ENCODE results near the gene STX5. TPM values are rescaled to one million over a fixed set of nuclear protein-coding genes. Genes with fewer than 3 reads are reported as not detected.

STX5 gene
- total and polyA plus RNA-seq, 9 of the 15 experiments (the other 6 are each of a cell fraction or from before 2014, with no cell fraction given): 2.8 to 28.6 (median 23.7) TPM

Small RNA genes lying within 50 kb of the gene (microRNA-seq; reads per million reads assigned to microRNA genes)
- gene MIR6514 (ENCODE audit: borderline microRNAs expressed): 0.36 reads per million
- gene MIR6748 (ENCODE audit: borderline microRNAs expressed): not detected

Small RNA genes lying within 50 kb of the gene (small RNA-seq; reads per million reads assigned to genes)
- gene MIR6514 (0.18 reads per million), gene RF00099 (not detected), gene RNU6-118P (not detected), gene SNORD22 (not detected), gene SNORD26 (not detected), gene SNORD27 (not detected), gene SNORD28 (not detected), gene SNORD30 (4,482 reads per million, percentile 100 among the genes with 10 or more reads in this experiment)

Other genes with a start within 250 kb of the STX5 start
Only the 7 nearest of the 29 such genes appear.
- gene TAF6L, start 60.7 kb downstream of the STX5 start, total RNA-seq (2014; rRNA removed): 29.0 and 31.4 TPM in 2 replicates
- gene TAF6L, start 60.7 kb downstream of the STX5 start, total RNA-seq (2014; rRNA removed; fragmentation: Illumina TruSeq; extraction: Trizol): 8.1 and 12.6 TPM in 2 replicates
- 20.8 and 24.1 TPM in 2 replicates for gene TAF6L, start 60.7 kb downstream of the STX5 start, total RNA-seq (2015; rRNA removed; fragmentation: Illumina TruSeq; extraction: Trizol)
- 27.2 and 28.5 TPM in 2 replicates for gene TAF6L, start 60.7 kb downstream of the STX5 start, total RNA-seq (2021)
- gene TAF6L, start 60.7 kb downstream of the STX5 start, polyA plus RNA-seq (2011; rRNA removed): 21.6 and 28.5 TPM in 2 replicates
- 15.4 and 23.0 TPM in 2 replicates for gene TAF6L, start 60.7 kb downstream of the STX5 start, polyA plus RNA-seq (2014; fragmentation: Illumina TruSeq; extraction: Trizol)
- under 1 TPM; 0.04 to 0.25 TPM for gene TAF6L, start 60.7 kb downstream of the STX5 start, polyA plus RNA-seq (2014; fragmentation: Nextera tagmentation; extraction: Ambion mirVana)
- 45.5 and 48.0 TPM in 2 replicates for gene TAF6L, start 60.7 kb downstream of the STX5 start, polyA plus RNA-seq (2014; rRNA removed)
- 30.7 and 60.1 TPM in 2 replicates for gene TMEM179B, start 44.6 kb downstream of the STX5 start, total RNA-seq (2014; rRNA removed)
- 28.0 and 32.0 TPM in 2 replicates for gene TMEM179B, start 44.6 kb downstream of the STX5 start, total RNA-seq (2014; rRNA removed; fragmentation: Illumina TruSeq; extraction: Trizol)
- gene TMEM179B, start 44.6 kb downstream of the STX5 start, total RNA-seq (2015; rRNA removed; fragmentation: Illumina TruSeq; extraction: Trizol): 35.3 and 37.6 TPM in 2 replicates
- 37.0 and 38.1 TPM in 2 replicates for gene TMEM179B, start 44.6 kb downstream of the STX5 start, total RNA-seq (2021)
- gene TMEM179B, start 44.6 kb downstream of the STX5 start, polyA plus RNA-seq (2011; rRNA removed): 27.7 and 35.1 TPM in 2 replicates
- 52.6 and 53.6 TPM in 2 replicates for gene TMEM179B, start 44.6 kb downstream of the STX5 start, polyA plus RNA-seq (2014; fragmentation: Illumina TruSeq; extraction: Trizol)
- gene TMEM179B, start 44.6 kb downstream of the STX5 start, polyA plus RNA-seq (2014; fragmentation: Nextera tagmentation; extraction: Ambion mirVana): 100 to 1,000 TPM in 1 of 2 experiments, 10 to 100 TPM in 1; 88.6 to 105 TPM
- gene TMEM179B, start 44.6 kb downstream of the STX5 start, polyA plus RNA-seq (2014; rRNA removed): 32.2 and 34.5 TPM in 2 replicates
- gene TMEM223, start 40.0 kb downstream of the STX5 start, total RNA-seq (2014; rRNA removed): 27.4 and 34.5 TPM in 2 replicates
- gene TMEM223, start 40.0 kb downstream of the STX5 start, total RNA-seq (2014; rRNA removed; fragmentation: Illumina TruSeq; extraction: Trizol): 14.3 and 14.7 TPM in 2 replicates
- gene TMEM223, start 40.0 kb downstream of the STX5 start, total RNA-seq (2015; rRNA removed; fragmentation: Illumina TruSeq; extraction: Trizol): 22.4 and 22.5 TPM in 2 replicates
- gene TMEM223, start 40.0 kb downstream of the STX5 start, total RNA-seq (2021): 19.6 and 21.2 TPM in 2 replicates
- gene TMEM223, start 40.0 kb downstream of the STX5 start, polyA plus RNA-seq (2011; rRNA removed): 19.0 and 20.1 TPM in 2 replicates
- 14.6 and 16.0 TPM in 2 replicates for gene TMEM223, start 40.0 kb downstream of the STX5 start, polyA plus RNA-seq (2014; fragmentation: Illumina TruSeq; extraction: Trizol)
- gene TMEM223, start 40.0 kb downstream of the STX5 start, polyA plus RNA-seq (2014; fragmentation: Nextera tagmentation; extraction: Ambion mirVana): 10 to 100 TPM in 1 of 2 experiments, 1 to 10 TPM in 1; 5.9 to 15.2 TPM
- gene TMEM223, start 40.0 kb downstream of the STX5 start, polyA plus RNA-seq (2014; rRNA removed): 30.7 and 37.2 TPM in 2 replicates
- gene NXF1, start 26.6 kb downstream of the STX5 start, total RNA-seq (2014; rRNA removed): 24.4 and 36.9 TPM in 2 replicates
- gene NXF1, start 26.6 kb downstream of the STX5 start, total RNA-seq (2014; rRNA removed; fragmentation: Illumina TruSeq; extraction: Trizol): 24.0 and 28.5 TPM in 2 replicates
- 35.3 and 35.8 TPM in 2 replicates for gene NXF1, start 26.6 kb downstream of the STX5 start, total RNA-seq (2015; rRNA removed; fragmentation: Illumina TruSeq; extraction: Trizol)
- 60.2 and 64.7 TPM in 2 replicates for gene NXF1, start 26.6 kb downstream of the STX5 start, total RNA-seq (2021)
- 18.1 and 26.3 TPM in 2 replicates for gene NXF1, start 26.6 kb downstream of the STX5 start, polyA plus RNA-seq (2011; rRNA removed)
- 86.9 and 98.3 TPM in 2 replicates for gene NXF1, start 26.6 kb downstream of the STX5 start, polyA plus RNA-seq (2014; fragmentation: Illumina TruSeq; extraction: Trizol)
- gene NXF1, start 26.6 kb downstream of the STX5 start, polyA plus RNA-seq (2014; fragmentation: Nextera tagmentation; extraction: Ambion mirVana): 10 to 100 TPM; 26.8 to 68.8 TPM
- gene NXF1, start 26.6 kb downstream of the STX5 start, polyA plus RNA-seq (2014; rRNA removed): 34.4 and 41.1 TPM in 2 replicates
- gene TEX54, start 790 bp upstream of the STX5 start, total RNA-seq (2014; rRNA removed): not detected in 2 replicates
- gene TEX54, start 790 bp upstream of the STX5 start, total RNA-seq (2014; rRNA removed; fragmentation: Illumina TruSeq; extraction: Trizol): not detected in 2 replicates
- not detected in 2 replicates for gene TEX54, start 790 bp upstream of the STX5 start, total RNA-seq (2015; rRNA removed; fragmentation: Illumina TruSeq; extraction: Trizol)
- not detected in 2 replicates for gene TEX54, start 790 bp upstream of the STX5 start, total RNA-seq (2021)
- not detected in 2 replicates for gene TEX54, start 790 bp upstream of the STX5 start, polyA plus RNA-seq (2011; rRNA removed)
- gene TEX54, start 790 bp upstream of the STX5 start, polyA plus RNA-seq (2014; fragmentation: Illumina TruSeq; extraction: Trizol): not detected in 2 replicates
- gene TEX54, start 790 bp upstream of the STX5 start, polyA plus RNA-seq (2014; fragmentation: Nextera tagmentation; extraction: Ambion mirVana): not detected
- gene TEX54, start 790 bp upstream of the STX5 start, polyA plus RNA-seq (2014; rRNA removed): not detected in 2 replicates
- 210 and 239 TPM in 2 replicates for gene WDR74, start 7.5 kb upstream of the STX5 start, total RNA-seq (2014; rRNA removed)
- gene WDR74, start 7.5 kb upstream of the STX5 start, total RNA-seq (2014; rRNA removed; fragmentation: Illumina TruSeq; extraction: Trizol): 94.6 and 112 TPM in 2 replicates
- gene WDR74, start 7.5 kb upstream of the STX5 start, total RNA-seq (2015; rRNA removed; fragmentation: Illumina TruSeq; extraction: Trizol): 122 and 128 TPM in 2 replicates
- gene WDR74, start 7.5 kb upstream of the STX5 start, total RNA-seq (2021): 136 TPM in 2 replicates
- 87.2 and 92.0 TPM in 2 replicates for gene WDR74, start 7.5 kb upstream of the STX5 start, polyA plus RNA-seq (2011; rRNA removed)
- gene WDR74, start 7.5 kb upstream of the STX5 start, polyA plus RNA-seq (2014; fragmentation: Illumina TruSeq; extraction: Trizol): 114 and 118 TPM in 2 replicates
- 10 to 100 TPM; 32.7 to 46.2 TPM for gene WDR74, start 7.5 kb upstream of the STX5 start, polyA plus RNA-seq (2014; fragmentation: Nextera tagmentation; extraction: Ambion mirVana)
- gene WDR74, start 7.5 kb upstream of the STX5 start, polyA plus RNA-seq (2014; rRNA removed): 165 and 208 TPM in 2 replicates
- gene SLC3A2, start 48.8 kb upstream of the STX5 start, total RNA-seq (2014; rRNA removed): 245 and 289 TPM in 2 replicates
- 214 and 276 TPM in 2 replicates for gene SLC3A2, start 48.8 kb upstream of the STX5 start, total RNA-seq (2014; rRNA removed; fragmentation: Illumina TruSeq; extraction: Trizol)
- 120 and 132 TPM in 2 replicates for gene SLC3A2, start 48.8 kb upstream of the STX5 start, total RNA-seq (2015; rRNA removed; fragmentation: Illumina TruSeq; extraction: Trizol)
- gene SLC3A2, start 48.8 kb upstream of the STX5 start, total RNA-seq (2021): 255 and 276 TPM in 2 replicates
- gene SLC3A2, start 48.8 kb upstream of the STX5 start, polyA plus RNA-seq (2011; rRNA removed): 282 and 323 TPM in 2 replicates
- 183 and 221 TPM in 2 replicates for gene SLC3A2, start 48.8 kb upstream of the STX5 start, polyA plus RNA-seq (2014; fragmentation: Illumina TruSeq; extraction: Trizol)
- 10 to 100 TPM; 20.0 to 39.7 TPM for gene SLC3A2, start 48.8 kb upstream of the STX5 start, polyA plus RNA-seq (2014; fragmentation: Nextera tagmentation; extraction: Ambion mirVana)
- gene SLC3A2, start 48.8 kb upstream of the STX5 start, polyA plus RNA-seq (2014; rRNA removed): 254 and 296 TPM in 2 replicates

Data from K562 (cell line).